Measurements from ENCODE around the gene HMCES.

DNA sequence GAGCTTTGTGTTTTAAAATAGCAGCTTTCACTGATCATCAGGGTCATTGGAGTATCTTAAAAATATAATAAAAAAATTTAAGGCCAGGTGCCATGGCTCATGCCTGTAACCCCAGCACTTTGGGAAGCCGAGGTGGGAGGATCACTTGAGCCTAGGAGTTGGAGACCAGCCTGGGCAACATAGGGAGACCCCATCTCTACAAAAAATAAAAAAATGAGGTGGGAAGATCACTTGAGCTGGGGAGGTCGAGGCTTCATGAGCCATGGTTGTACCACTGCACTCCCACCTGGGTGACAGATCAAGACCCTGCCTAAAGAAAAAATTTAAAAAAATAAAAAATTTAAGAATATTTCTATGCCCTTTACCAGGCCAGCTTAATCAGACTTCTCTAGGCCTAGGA lies 1.5 kb downstream of the HMCES start:
- TF ChIP-seq ZNF23 (tag by site-specific recombination; IDR thresholded peaks at IDR 0.05; ENCODE audit: borderline replicate concordance) (no peak), ZNF510 (tag by site-specific recombination; IDR thresholded peaks at IDR 0.05; ENCODE audit: insufficient replicate concordance) (no peak), ZFP41 (tag by site-specific recombination; IDR thresholded peaks at IDR 0.05; ENCODE audit: borderline replicate concordance) (no peak), SCRT2 (tag by site-specific recombination; IDR thresholded peaks at IDR 0.05) (no peak), ZNF239 (tag by site-specific recombination; IDR thresholded peaks at IDR 0.05) (no peak), TRIM28 (IDR thresholded peaks at IDR 0.05; ENCODE audit: borderline replicate concordance, low read length) (no peak), ZNF121 (tag by site-specific recombination; IDR thresholded peaks at IDR 0.05) (peak; percentile 50; the same call in 1 of the 2 replicates), ZBTB21 (tag by site-specific recombination; IDR thresholded peaks at IDR 0.05) (no peak), YY1 (tag by site-specific recombination; IDR thresholded peaks at IDR 0.05) (no peak)
- TF ChIP-seq, protein P1, sequence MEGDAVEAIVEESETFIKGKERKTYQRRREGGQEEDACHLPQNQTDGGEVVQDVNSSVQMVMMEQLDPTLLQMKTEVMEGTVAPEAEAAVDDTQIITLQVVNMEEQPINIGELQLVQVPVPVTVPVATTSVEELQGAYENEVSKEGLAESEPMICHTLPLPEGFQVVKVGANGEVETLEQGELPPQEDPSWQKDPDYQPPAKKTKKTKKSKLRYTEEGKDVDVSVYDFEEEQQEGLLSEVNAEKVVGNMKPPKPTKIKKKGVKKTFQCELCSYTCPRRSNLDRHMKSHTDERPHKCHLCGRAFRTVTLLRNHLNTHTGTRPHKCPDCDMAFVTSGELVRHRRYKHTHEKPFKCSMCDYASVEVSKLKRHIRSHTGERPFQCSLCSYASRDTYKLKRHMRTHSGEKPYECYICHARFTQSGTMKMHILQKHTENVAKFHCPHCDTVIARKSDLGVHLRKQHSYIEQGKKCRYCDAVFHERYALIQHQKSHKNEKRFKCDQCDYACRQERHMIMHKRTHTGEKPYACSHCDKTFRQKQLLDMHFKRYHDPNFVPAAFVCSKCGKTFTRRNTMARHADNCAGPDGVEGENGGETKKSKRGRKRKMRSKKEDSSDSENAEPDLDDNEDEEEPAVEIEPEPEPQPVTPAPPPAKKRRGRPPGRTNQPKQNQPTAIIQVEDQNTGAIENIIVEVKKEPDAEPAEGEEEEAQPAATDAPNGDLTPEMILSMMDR (tag by site-specific recombination; IDR thresholded peaks at IDR 0.05): no peak
- TF ChIP-seq, protein P2, sequence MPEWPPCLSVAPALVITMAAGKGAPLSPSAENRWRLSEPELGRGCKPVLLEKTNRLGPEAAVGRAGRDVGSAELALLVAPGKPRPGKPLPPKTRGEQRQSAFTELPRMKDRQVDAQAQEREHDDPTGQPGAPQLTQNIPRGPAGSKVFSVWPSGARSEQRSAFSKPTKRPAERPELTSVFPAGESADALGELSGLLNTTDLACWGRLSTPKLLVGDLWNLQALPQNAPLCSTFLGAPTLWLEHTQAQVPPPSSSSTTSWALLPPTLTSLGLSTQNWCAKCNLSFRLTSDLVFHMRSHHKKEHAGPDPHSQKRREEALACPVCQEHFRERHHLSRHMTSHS (tag by site-specific recombination; IDR thresholded peaks at IDR 0.05): no peak
- TF ChIP-seq, protein P3, sequence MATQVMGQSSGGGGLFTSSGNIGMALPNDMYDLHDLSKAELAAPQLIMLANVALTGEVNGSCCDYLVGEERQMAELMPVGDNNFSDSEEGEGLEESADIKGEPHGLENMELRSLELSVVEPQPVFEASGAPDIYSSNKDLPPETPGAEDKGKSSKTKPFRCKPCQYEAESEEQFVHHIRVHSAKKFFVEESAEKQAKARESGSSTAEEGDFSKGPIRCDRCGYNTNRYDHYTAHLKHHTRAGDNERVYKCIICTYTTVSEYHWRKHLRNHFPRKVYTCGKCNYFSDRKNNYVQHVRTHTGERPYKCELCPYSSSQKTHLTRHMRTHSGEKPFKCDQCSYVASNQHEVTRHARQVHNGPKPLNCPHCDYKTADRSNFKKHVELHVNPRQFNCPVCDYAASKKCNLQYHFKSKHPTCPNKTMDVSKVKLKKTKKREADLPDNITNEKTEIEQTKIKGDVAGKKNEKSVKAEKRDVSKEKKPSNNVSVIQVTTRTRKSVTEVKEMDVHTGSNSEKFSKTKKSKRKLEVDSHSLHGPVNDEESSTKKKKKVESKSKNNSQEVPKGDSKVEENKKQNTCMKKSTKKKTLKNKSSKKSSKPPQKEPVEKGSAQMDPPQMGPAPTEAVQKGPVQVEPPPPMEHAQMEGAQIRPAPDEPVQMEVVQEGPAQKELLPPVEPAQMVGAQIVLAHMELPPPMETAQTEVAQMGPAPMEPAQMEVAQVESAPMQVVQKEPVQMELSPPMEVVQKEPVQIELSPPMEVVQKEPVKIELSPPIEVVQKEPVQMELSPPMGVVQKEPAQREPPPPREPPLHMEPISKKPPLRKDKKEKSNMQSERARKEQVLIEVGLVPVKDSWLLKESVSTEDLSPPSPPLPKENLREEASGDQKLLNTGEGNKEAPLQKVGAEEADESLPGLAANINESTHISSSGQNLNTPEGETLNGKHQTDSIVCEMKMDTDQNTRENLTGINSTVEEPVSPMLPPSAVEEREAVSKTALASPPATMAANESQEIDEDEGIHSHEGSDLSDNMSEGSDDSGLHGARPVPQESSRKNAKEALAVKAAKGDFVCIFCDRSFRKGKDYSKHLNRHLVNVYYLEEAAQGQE (tag by site-specific recombination; IDR thresholded peaks at IDR 0.05): no peak
- TF ChIP-seq, protein P4, sequence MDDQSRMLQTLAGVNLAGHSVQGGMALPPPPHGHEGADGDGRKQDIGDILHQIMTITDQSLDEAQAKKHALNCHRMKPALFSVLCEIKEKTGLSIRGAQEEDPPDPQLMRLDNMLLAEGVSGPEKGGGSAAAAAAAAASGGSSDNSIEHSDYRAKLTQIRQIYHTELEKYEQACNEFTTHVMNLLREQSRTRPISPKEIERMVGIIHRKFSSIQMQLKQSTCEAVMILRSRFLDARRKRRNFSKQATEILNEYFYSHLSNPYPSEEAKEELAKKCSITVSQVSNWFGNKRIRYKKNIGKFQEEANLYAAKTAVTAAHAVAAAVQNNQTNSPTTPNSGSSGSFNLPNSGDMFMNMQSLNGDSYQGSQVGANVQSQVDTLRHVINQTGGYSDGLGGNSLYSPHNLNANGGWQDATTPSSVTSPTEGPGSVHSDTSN (CRISPR knock-in tag; IDR thresholded peaks at IDR 0.05): no peak
